Kidney tubule cell (primary cell): Measurements from ENCODE around the gene ONECUT2.
A peak's percentile ranks its signal among the peaks of the same experiment; 100 is the strongest.
"Not testable (repeated sequence)": the region's sequence is repeated elsewhere in the genome, so short reads cannot be mapped to it uniquely, and the experiment has no call there.

ENCODE experiments used
- DNase-seq: peaks from one replicate; pipeline ENCODE4 v3.0.0-alpha.2; 2018; ENCODE audit warnings: low spot score

Gene ONECUT2

GRCh38 chr18:57434536-57435494, at the start of gene ONECUT2:
Gene ONECUT2 (plus strand): TSS chr18:57435374. CDS start chr18:57435717, 343 bp downstream.
- DNase-seq: peak; percentile 95

GRCh38 chr18:57389271-57389670, 45.9 kb upstream of the ONECUT2 start:
- no peak for DNase-seq

GRCh38 chr18:57390044-57390443, 45.1 kb upstream of the ONECUT2 start:
- DNase-seq: no peak

- DNase-seq: not testable (repeated sequence)
Observed at GRCh38 chr18:57394749-57395148, 40.4 kb upstream of the ONECUT2 start.

GRCh38 chr18:57396831-57397230, 38.3 kb upstream of the ONECUT2 start:
- not testable (repeated sequence) for DNase-seq

- DNase-seq: peak; percentile 92
Observed at GRCh38 chr18:57397440-57398132, 37.6 kb upstream of the ONECUT2 start.

GRCh38 chr18:57404345-57404744, 30.8 kb upstream of the ONECUT2 start:
- DNase-seq: no peak

GRCh38 chr18:57409650-57410049, 25.5 kb upstream of the ONECUT2 start:
- DNase-seq: no peak

- no peak for DNase-seq
Observed at GRCh38 chr18:57410749-57411148, 24.4 kb upstream of the ONECUT2 start.

GRCh38 chr18:57416542-57416941, 18.6 kb upstream of the ONECUT2 start:
- DNase-seq: no peak

- DNase-seq: no peak
Observed at GRCh38 chr18:57422313-57422872, 12.8 kb upstream of the ONECUT2 start.

- no peak for DNase-seq
Observed at GRCh38 chr18:57423821-57424220, 11.4 kb upstream of the ONECUT2 start.

- no peak for DNase-seq
Observed at GRCh38 chr18:57425096-57425495, 10.1 kb upstream of the ONECUT2 start.

- DNase-seq: no peak
Observed at GRCh38 chr18:57426187-57426586, 9.0 kb upstream of the ONECUT2 start.

- DNase-seq: no peak
Observed at GRCh38 chr18:57427429-57428201, 7.6 kb upstream of the ONECUT2 start.

- no peak for DNase-seq
Observed at GRCh38 chr18:57428221-57429150, 6.7 kb upstream of the ONECUT2 start.

- DNase-seq: no peak
Observed at GRCh38 chr18:57429167-57430078, 5.8 kb upstream of the ONECUT2 start.

- no peak for DNase-seq
Observed at GRCh38 chr18:57430079-57431001, 4.8 kb upstream of the ONECUT2 start.

- DNase-seq: no peak
Observed at GRCh38 chr18:57431002-57431382, 4.2 kb upstream of the ONECUT2 start.
